H1 (cell line): ENCODE measurements around the gene NFE2L2. TPM values are rescaled to one million over a fixed set of nuclear protein-coding genes. Genes with fewer than 3 reads are reported as not detected.

Experiments used
- ASH2L ChIP-seq: fragments of 200-600, 300-600 bp; sonication (generic); IDR thresholded peaks from one replicate; pipeline ENCODE4 v1.7.1; 2017; ENCODE audit warnings: low read length
- CHD7 ChIP-seq: fragments of 300-600 bp; sonication (generic); IDR thresholded peaks from 2 replicates; pipeline ENCODE4 v1.7.1; 2012; ENCODE audit warnings: low read length, moderate library complexity, mild to moderate bottlenecking, inconsistent platforms; ENCODE audit not compliant: insufficient replicate concordance
- E2F6 ChIP-seq: IDR thresholded peaks from 2 replicates; pipeline ENCODE4 v1.6.1; 2012; ENCODE audit warnings: inconsistent platforms
- EP300 ChIP-seq, 2 experiments: IDR thresholded peaks; 1 replicate in 1 of 2; 2 replicates in 1 of 2; pipeline ENCODE4 v1.6.1; 2011 to 2012; ENCODE audit warnings: low read depth in 2 of 2, low read length in 2 of 2, mild to moderate bottlenecking in 2 of 2, borderline replicate concordance in 1 of 2, inconsistent platforms in 1 of 2, moderate library complexity in 1 of 2
- NRF1 ChIP-seq: IDR thresholded peaks from 2 replicates; pipeline ENCODE4 v1.6.1; 2011; ENCODE audit warnings: mild to moderate bottlenecking, low read depth, low read length, improper control_type of control experiment
- RBBP5 ChIP-seq: IDR thresholded peaks from 2 replicates; pipeline ENCODE4 v1.7.1; 2012; ENCODE audit warnings: low read depth, mild to moderate bottlenecking, inconsistent platforms, low read length, moderate library complexity, borderline replicate concordance
- polyA plus RNA-seq, 7 experiments: library from polyadenylated mRNA; depleted of rRNA in 3 of 7; stranded (reverse) in 5 of 7; unstranded in 2 of 7; fragments of >200 nt in 5 of 7; fragments of 200-250 nt in 2 of 7; gene quantifications; 1 replicate in 5 of 7; 2 replicates in 1 of 7; 4 replicates in 1 of 7; pipeline versions ENCODE4 v1.2.1 to v1.2.3, GENCODE V29; 2011 to 2013; ENCODE audit warnings: missing spikeins in 2 of 7, mixed read lengths in 2 of 7
- total RNA-seq: library from RNA; stranded (reverse); fragmentation: NEBNext Ultra II Directional; extraction: Animal tissue kit (Norgen Biotek cat#: 25700); gene quantifications from 2 replicates; pipeline ENCODE4 v1.2.1, GENCODE V29; 2021

The NFE2L2 gene
- total and polyA plus RNA-seq, 2 of the 8 experiments (the other 6 are each of a cell fraction or from before 2014, with no cell fraction given) = 33.2 to 34.5 TPM

DNA sequence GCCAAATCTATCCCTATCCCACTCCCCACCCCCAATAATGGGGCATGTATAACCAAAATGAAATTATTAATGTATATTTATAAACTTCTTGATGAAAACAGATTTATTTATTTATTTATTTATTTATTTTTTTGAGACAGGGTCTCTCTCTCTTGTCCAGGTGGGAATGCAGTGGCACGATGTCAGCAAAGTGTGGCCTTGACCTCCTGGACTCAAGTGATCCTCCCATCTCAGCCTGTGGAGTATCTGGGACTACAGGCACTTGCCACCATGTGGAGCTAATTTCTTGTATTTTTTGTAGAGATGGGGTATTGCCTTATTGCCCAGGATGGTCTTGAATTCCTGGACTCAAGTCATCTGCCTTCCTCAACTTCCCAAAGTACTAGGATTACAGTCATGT, 79.9 kb downstream of the NFE2L2 start (continued):
- TF ChIP-seq CHD7 (no peak), EP300 (IDR thresholded peaks at IDR 0.05; ENCODE audit: borderline replicate concordance in 1 of 2, low read depth in 2 of 2, low read length in 2 of 2) (no peak), E2F6 (no peak), ASH2L (no peak), NRF1 (no peak), RBBP5 (no peak)
